ENCODE results near the gene COA3. TPM values are rescaled to one million over a fixed set of nuclear protein-coding genes. Genes with fewer than 3 reads are reported as not detected.

Gene COA3
- total RNA-seq, 1 experiment from 2014 or later = 48.8 TPM

DNA sequence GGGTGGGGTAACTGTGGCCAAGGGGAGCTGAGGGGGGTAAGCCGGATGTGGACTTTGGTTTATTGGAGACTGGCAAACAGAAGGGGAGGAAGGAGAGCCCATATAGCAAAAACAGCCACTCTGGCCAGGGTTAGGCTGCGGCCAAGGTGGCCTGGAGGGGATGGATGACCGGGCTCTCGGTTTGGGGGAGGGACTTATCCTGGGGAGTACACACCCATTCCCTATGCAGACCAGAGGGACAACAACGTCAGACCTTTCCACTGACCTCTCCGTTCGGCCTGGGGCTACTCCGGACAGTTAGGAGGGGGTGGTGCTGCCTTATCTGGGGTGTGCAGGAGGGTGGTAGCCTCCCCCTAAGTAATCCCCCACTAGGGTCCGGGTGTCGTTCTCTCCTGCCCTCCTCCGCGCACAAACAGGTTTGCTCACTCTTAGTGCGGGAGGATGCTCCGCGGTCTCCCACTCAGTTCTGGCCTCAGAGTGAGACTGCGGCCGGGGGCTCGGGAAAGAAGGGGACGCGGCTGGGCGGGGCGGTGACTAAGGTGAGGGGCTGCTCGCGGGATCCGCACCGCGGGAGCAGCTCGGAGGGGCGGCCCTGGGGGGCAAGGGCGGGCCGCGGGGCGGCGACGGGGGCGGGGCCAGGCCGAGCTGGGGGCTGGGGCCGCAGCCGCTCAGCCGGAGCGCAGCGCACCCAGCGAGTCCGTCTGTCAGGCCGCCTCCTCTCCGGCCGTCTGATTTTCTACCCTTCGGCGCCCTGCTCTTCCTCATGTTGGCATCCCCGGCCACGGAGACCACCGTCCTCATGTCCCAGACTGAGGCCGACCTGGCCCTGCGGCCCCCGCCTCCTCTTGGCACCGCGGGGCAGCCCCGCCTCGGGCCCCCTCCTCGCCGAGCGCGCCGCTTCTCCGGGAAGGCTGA is 18.3 kb downstream of the COA3 start, which contains the start of gene WNK4:
TSS of gene WNK4 (plus strand) at position 675 of the 915 bp plus-strand sequence. CDS start at position 764, 89 bp downstream.
- intact Hi-C loops (cut with micrococcal nuclease; ENCODE audit: unreplicated experiment) = no loop called here
- TF ChIP-seq TCF7L2 (IDR thresholded peaks at IDR 0.05; ENCODE audit: low read depth, low read length) (no peak), POLR2AphosphoS5 (IDR thresholded peaks at IDR 0.05; ENCODE audit: low read depth, low read length) (no peak), SIN3A (IDR thresholded peaks at IDR 0.05; ENCODE audit: borderline replicate concordance, insufficient read depth, low read depth, low read length) (no peak)
- TF ChIP-seq, protein P1, sequence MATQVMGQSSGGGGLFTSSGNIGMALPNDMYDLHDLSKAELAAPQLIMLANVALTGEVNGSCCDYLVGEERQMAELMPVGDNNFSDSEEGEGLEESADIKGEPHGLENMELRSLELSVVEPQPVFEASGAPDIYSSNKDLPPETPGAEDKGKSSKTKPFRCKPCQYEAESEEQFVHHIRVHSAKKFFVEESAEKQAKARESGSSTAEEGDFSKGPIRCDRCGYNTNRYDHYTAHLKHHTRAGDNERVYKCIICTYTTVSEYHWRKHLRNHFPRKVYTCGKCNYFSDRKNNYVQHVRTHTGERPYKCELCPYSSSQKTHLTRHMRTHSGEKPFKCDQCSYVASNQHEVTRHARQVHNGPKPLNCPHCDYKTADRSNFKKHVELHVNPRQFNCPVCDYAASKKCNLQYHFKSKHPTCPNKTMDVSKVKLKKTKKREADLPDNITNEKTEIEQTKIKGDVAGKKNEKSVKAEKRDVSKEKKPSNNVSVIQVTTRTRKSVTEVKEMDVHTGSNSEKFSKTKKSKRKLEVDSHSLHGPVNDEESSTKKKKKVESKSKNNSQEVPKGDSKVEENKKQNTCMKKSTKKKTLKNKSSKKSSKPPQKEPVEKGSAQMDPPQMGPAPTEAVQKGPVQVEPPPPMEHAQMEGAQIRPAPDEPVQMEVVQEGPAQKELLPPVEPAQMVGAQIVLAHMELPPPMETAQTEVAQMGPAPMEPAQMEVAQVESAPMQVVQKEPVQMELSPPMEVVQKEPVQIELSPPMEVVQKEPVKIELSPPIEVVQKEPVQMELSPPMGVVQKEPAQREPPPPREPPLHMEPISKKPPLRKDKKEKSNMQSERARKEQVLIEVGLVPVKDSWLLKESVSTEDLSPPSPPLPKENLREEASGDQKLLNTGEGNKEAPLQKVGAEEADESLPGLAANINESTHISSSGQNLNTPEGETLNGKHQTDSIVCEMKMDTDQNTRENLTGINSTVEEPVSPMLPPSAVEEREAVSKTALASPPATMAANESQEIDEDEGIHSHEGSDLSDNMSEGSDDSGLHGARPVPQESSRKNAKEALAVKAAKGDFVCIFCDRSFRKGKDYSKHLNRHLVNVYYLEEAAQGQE (IDR thresholded peaks at IDR 0.05; ENCODE audit: insufficient read depth in 1 of 2, low read depth in 2 of 2, low read length in 1 of 2) = no peak
- TF ChIP-seq, protein P2, sequence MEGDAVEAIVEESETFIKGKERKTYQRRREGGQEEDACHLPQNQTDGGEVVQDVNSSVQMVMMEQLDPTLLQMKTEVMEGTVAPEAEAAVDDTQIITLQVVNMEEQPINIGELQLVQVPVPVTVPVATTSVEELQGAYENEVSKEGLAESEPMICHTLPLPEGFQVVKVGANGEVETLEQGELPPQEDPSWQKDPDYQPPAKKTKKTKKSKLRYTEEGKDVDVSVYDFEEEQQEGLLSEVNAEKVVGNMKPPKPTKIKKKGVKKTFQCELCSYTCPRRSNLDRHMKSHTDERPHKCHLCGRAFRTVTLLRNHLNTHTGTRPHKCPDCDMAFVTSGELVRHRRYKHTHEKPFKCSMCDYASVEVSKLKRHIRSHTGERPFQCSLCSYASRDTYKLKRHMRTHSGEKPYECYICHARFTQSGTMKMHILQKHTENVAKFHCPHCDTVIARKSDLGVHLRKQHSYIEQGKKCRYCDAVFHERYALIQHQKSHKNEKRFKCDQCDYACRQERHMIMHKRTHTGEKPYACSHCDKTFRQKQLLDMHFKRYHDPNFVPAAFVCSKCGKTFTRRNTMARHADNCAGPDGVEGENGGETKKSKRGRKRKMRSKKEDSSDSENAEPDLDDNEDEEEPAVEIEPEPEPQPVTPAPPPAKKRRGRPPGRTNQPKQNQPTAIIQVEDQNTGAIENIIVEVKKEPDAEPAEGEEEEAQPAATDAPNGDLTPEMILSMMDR (IDR thresholded peaks at IDR 0.05) = no peak
- H3K36me3 ChIP-seq (ENCODE audit: control insufficient read depth, insufficient read depth, low read length) = no peaks in the 10 kb centered on the region
- H3K27me3 ChIP-seq (ENCODE audit: control insufficient read depth, insufficient read depth, low read length) = no peaks in the 10 kb centered on the region
- DNase-seq (ENCODE audit: low read depth, low spot score) (no peak), ATAC-seq (peak; percentile 90)
- in situ Hi-C loops (cut with HindIII; ENCODE audit: low pct_unique_long_range_greater_than_20kb, low sequenced_read_pairs) = no loop called here
- BruUV-seq (replicated peaks) = no TSS peak
- H3K27ac ChIP-seq (ENCODE audit: low read length) = no peak within 1 kb of the TSS
- peaks cover 21% of the 10 kb centered on the region for H3K4me1 ChIP-seq (ENCODE audit: control insufficient read depth, insufficient read depth, low read length)
- H3K4me3 ChIP-seq (ENCODE audit: low read depth in 2 of 2, low read length in 2 of 2) = peak within 1 kb of the TSS; percentile 48 to 56
- ChIA-PET POLR2A (no interaction called here), CTCF (interaction anchor here (2.3 kb wide), 1 partner anchor 17 kb away, joined by 5 read pairs; no protein-coding TSS in a partner anchor)
- H3K9me3 ChIP-seq (ENCODE audit: control insufficient read depth, insufficient read depth, low read depth, low read length) = no peaks in the 10 kb centered on the region

DNA sequence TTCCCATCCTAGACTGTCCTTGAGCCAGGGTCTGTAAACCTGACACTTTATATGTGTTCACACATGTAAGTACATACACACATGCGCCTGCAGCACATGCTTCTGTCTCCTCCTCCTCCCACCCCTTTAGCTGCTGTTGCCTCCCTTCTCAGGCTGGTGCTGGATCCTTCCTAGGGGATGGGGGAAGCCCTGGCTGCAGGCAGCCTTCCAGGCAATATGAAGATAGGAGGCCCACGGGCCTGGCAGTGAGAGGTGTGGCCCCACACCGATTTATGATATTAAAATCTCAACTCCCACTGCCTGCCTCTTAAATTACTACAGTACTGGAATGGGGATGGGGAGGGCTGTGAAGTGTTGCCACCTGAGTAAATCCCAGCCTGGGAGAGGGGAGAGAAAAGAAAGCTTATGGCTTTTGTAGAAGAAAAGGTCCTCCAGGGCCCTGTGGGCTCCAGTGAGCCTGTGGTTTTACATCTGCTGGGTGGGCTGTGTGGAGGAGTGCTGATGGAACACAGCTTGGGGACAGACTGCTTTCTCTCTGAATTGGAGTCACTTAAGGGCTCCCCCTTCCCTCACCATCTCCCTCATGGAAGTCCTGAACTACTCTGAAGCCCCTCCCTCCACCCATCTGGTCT is 19.1 kb downstream of the COA3 start:
- DNase-seq (ENCODE audit: low read depth, low spot score) (no peak), ATAC-seq (0 out of 2 replicates have a peak, but pooled peaks have one; percentile 1)
- Histone ChIP-seq H3K27ac (ENCODE audit: low read length) (no peak overlapping the region), H3K4me3 (ENCODE audit: low read depth in 2 of 2, low read length in 2 of 2) (peak overlapping the region in 1 of 2 experiments; percentile 56; a peak in 1 of 4 replicates), H3K4me1 (ENCODE audit: control insufficient read depth, insufficient read depth, low read length) (peaks cover 23% of the 10 kb centered on the region), H3K27me3 (ENCODE audit: control insufficient read depth, insufficient read depth, low read length) (no peaks in the 10 kb centered on the region), H3K36me3 (ENCODE audit: control insufficient read depth, insufficient read depth, low read length) (no peaks in the 10 kb centered on the region), H3K9me3 (ENCODE audit: control insufficient read depth, insufficient read depth, low read depth, low read length) (no peaks in the 10 kb centered on the region)
- TF ChIP-seq TCF7L2 (IDR thresholded peaks at IDR 0.05; ENCODE audit: low read depth, low read length) = no peak
- TF ChIP-seq, protein P1 (IDR thresholded peaks at IDR 0.05; ENCODE audit: insufficient read depth in 1 of 2, low read depth in 2 of 2, low read length in 1 of 2) = no peak
- TF ChIP-seq, protein P2 (IDR thresholded peaks at IDR 0.05) = no peak
- no peak for TF ChIP-seq POLR2AphosphoS5 (IDR thresholded peaks at IDR 0.05; ENCODE audit: low read depth, low read length)
- no peak for TF ChIP-seq SIN3A (IDR thresholded peaks at IDR 0.05; ENCODE audit: borderline replicate concordance, insufficient read depth, low read depth, low read length)
- intact Hi-C loops (cut with micrococcal nuclease; ENCODE audit: unreplicated experiment) (no loop called here), in situ Hi-C loops (cut with HindIII; ENCODE audit: low pct_unique_long_range_greater_than_20kb, low sequenced_read_pairs) (no loop called here)
- no TSS peak for BruUV-seq (replicated peaks)
- POLR2A ChIA-PET = no interaction called here
- CTCF ChIA-PET = interaction anchor here (0.6 kb wide), 1 partner anchor 180 kb away, joined by 5 read pairs; no protein-coding TSS in a partner anchor

All from Panc1 (cell line).